ENCODE measurements around the gene NINJ1. TPM values are rescaled to one million over a fixed set of nuclear protein-coding genes. Genes with fewer than 3 reads are reported as not detected.

NINJ1 gene
- total and polyA plus RNA-seq, 2 of the 13 experiments (the other 11 are each of a cell fraction or from before 2014, with no cell fraction given), result 81.2 to 92.1 TPM

DNA sequence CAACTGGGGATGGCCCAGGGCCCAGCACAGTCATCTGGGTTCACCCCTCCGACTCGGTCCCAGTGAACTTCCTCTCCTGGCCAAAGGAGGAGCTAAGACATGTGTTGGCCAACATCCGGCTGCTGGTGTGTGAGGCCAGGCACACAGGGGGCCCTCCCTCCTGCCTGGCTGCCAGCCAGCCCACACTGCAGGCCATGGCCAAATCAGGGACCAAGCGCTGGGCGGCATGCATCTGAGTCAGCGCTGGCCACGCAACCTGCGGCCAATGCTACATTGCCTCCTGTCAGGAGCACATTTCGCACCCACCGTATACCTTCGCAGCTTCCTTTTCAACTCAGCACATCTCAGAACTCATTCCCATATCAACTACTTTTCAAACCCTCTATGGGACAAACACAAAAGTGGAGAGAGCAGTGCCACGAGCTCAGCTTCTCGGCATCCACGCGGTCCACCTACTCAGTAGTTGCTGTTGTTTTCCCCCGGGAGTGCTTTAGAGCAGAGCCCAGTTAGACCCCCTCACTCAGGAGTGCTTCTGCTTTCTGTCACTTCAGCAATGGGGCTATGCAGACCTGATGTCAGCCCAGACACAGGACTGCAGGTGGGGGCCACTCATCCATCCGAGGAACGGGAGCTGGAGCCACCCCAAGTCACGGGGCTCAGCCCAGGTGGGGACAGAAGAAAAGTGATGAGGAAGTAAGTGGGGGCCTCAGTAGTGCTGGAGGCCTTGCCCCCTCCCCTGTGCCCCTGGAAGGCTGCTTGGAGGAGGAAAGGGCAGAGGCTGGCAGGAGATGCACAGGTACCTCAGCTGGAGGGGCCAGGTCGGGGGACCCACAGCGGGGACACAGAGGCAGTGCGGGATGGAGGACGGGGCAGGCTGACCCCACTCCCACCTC is 13.9 kb downstream of the NINJ1 start (continued):
- TF ChIP-seq ZNF614 (CRISPR knock-in tag; IDR thresholded peaks at IDR 0.05; ENCODE audit: borderline replicate concordance) (peak; percentile 97), ZSCAN9 (CRISPR knock-in tag; IDR thresholded peaks at IDR 0.05; ENCODE audit: borderline replicate concordance) (peak; percentile 80; the same call in 1 of the 2 replicates), HOXD1 (CRISPR knock-in tag; IDR thresholded peaks at IDR 0.05) (peak; percentile 58; the same call in 1 of the 2 replicates), TAF1 (CRISPR knock-in tag; IDR thresholded peaks at IDR 0.05) (peak; percentile 68), ZNF773 (CRISPR knock-in tag; IDR thresholded peaks at IDR 0.05; ENCODE audit: borderline replicate concordance) (no peak), ZFP1 (CRISPR knock-in tag; IDR thresholded peaks at IDR 0.05) (peak; percentile 85; the same call in 1 of the 2 replicates), CEBPB (IDR thresholded peaks at IDR 0.05; ENCODE audit: borderline replicate concordance, low read depth, low read length) (peak; percentile 91), ZNF761 (CRISPR knock-in tag; conservative IDR thresholded peaks at IDR 0.05) (peak; percentile 74), USF2 (IDR thresholded peaks at IDR 0.05; ENCODE audit: low read depth, low read length) (no peak), USF2 (CRISPR knock-in tag; IDR thresholded peaks at IDR 0.05; ENCODE audit: borderline replicate concordance) (peak; percentile 47; the same call in 1 of the 2 replicates), MED1 (CRISPR knock-in tag; IDR thresholded peaks at IDR 0.05) (peak; percentile 95), U2AF1 (optimal IDR thresholded peaks at IDR 0.05; ENCODE audit: low read depth, low read length) (no peak), KDM5A (IDR thresholded peaks at IDR 0.05; ENCODE audit: borderline replicate concordance, low read length) (no peak), NFYB (CRISPR knock-in tag; IDR thresholded peaks at IDR 0.05) (no peak), ZSCAN5A (CRISPR knock-in tag; IDR thresholded peaks at IDR 0.05; ENCODE audit: borderline replicate concordance) (0 out of 2 replicates have a peak, but pooled peaks have one; percentile 44), TFDP2 (CRISPR knock-in tag; IDR thresholded peaks at IDR 0.05) (peak; percentile 79), ZFP36 (IDR thresholded peaks at IDR 0.05; ENCODE audit: borderline replicate concordance, low read depth, low read length, partially characterized antibody) (no peak)
- TF ChIP-seq, protein P1, sequence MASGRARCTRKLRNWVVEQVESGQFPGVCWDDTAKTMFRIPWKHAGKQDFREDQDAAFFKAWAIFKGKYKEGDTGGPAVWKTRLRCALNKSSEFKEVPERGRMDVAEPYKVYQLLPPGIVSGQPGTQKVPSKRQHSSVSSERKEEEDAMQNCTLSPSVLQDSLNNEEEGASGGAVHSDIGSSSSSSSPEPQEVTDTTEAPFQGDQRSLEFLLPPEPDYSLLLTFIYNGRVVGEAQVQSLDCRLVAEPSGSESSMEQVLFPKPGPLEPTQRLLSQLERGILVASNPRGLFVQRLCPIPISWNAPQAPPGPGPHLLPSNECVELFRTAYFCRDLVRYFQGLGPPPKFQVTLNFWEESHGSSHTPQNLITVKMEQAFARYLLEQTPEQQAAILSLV (CRISPR knock-in tag; IDR thresholded peaks at IDR 0.05; ENCODE audit: borderline replicate concordance), result 0 out of 2 replicates have a peak, but pooled peaks have one; percentile 51
- TF ChIP-seq, protein P2, sequence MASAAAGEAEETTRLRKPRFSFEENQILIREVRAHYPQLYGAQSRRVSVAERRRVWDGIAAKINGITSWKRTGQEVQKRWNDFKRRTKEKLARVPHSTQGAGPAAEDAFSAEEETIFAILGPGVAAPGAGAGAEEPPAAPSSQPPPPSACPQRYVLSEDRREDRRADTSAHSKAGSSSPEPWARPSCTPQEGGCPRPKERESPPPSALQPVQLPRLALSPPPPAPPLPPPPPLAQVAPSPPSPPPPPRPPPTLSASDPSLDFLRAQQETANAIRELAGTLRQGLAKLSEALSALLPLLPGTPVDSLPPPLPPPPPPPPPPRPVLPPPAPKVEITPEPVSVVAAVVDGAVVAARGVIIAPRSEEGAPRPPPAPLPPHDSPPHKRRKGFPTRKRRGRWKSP (CRISPR knock-in tag; IDR thresholded peaks at IDR 0.05), result peak; percentile 86
- TF ChIP-seq, protein P3, sequence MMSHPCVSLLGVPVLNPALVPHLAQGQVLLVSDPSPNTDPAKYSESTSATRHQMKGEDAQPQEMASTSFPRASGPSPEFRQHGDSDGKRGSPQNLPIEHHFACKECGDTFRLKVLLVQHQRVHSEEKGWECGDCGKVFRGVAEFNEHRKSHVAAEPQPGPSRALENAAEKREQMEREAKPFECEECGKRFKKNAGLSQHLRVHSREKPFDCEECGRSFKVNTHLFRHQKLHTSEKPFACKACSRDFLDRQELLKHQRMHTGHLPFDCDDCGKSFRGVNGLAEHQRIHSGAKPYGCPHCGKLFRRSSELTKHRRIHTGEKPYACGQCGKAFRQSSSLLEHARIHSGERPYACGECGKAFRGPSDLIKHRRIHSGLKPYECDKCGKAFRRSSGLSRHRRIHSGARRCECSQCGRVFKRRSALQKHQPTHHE (CRISPR knock-in tag; IDR thresholded peaks at IDR 0.05; ENCODE audit: borderline replicate concordance), result no peak
